ENCODE results near the gene PTPN18.
A peak's percentile ranks its signal among the peaks of the same experiment; 100 is the strongest.

PTPN18 gene

DNA sequence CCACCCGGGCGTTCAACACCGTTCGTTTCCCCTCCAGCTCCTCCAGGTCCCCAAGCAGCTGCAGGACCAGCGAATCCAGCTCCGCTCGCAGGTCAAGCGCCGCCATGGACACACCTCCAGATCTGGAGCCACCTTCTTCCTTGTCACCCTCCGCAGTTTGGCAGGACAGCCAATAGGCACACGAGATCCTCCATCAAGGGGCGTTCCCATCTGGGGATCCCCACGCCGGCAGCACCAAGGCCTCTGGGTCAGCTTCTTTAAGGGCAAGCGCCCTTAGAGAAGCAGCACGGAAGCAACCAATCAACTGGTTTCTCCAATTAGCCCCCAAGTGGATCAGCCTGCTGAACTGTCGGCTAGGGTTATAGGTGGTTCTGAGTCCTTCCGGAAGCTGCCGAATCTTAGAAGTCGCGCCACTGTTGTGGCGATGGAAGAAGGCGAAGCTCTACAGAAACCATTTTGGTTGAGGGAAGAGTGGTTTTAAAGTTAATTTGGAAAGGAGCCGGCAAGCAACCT lies 13.8 kb upstream of the PTPN18 start:
- FAIRE-seq (peak; percentile 94), DNase-seq (ENCODE audit: insufficient read length) (peak; percentile 92)
- TF ChIP-seq TAF1 (IDR thresholded peaks at IDR 0.05; ENCODE audit: borderline replicate concordance, low read depth, low read length) (no peak; the same call in 1 of the 2 replicates), POLR2AphosphoS5 (IDR thresholded peaks at IDR 0.05; ENCODE audit: low read depth, low read length) (peak; percentile 55), POLR2A (IDR thresholded peaks at IDR 0.05; ENCODE audit: low read depth, low read length) (peak; percentile 50)

DNA sequence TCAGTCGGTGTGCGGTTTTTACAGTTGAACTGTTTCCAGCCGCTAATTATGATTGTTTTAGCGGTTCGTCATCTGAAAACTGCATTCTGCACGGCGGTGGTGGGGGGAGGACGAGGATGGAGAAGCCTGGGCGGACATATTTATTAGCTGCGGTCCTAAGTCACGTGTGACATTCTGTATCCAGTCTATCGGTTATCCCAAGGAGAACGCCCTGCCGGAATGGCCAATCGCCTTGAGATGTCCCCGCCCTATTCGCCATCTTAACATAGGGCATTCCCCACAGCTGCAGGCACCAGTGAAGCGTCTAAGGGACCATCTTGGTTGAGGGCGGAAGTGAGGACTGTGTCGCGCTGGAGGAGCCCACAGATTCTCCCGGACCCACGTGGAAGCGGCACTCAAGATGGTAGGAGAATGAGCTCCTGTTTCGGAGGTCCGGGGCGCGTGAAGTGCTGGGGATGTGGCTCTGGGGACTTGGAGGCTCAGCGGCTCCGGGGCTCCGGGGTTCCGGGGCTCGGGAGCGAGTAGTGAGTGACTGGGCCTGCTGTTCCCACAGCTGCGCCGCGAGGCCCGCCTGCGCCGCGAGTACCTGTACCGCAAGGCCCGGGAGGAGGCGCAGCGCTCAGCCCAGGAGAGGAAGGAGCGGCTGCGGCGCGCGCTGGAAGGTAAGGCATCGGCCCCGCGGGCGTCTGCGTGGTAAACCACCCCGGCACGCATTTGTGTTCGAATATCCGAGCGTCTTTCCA lies 13.2 kb upstream of the PTPN18 start, which contains the start of gene IMP4:
Gene IMP4 (plus strand): TSS at position 365 of the 743 bp plus-strand sequence. CDS start 36 bp downstream, at position 401.
- peak; percentile 28; the same call in 1 of the 2 replicates for TF ChIP-seq TAF1 (IDR thresholded peaks at IDR 0.05; ENCODE audit: borderline replicate concordance, low read depth, low read length)
- TF ChIP-seq POLR2AphosphoS5 (IDR thresholded peaks at IDR 0.05; ENCODE audit: low read depth, low read length), result peak; percentile 75
- TF ChIP-seq POLR2A (IDR thresholded peaks at IDR 0.05; ENCODE audit: low read depth, low read length), result peak; percentile 73
- DNase-seq (ENCODE audit: insufficient read length) (peak; percentile 80), FAIRE-seq (peak; percentile 92)

DNA sequence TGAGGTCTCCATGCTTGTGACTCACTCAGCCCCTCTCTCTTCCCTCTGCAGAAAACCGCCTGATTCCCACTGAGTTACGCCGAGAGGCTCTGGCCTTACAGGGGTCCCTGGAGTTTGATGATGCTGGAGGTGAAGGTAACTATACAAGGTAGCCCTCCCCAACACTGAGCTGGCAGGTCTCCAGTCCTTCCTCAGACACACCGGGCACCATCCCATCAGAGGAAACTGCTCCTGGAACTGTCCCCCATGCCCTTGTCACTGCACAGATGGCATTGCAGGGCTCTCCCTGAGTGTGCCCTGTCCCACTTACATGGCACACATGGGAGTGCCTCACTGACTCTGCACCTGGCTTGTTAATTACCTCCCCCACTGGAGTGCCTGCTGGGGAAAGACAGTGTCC lies 11.3 kb upstream of the PTPN18 start:
- FAIRE-seq (no peak), DNase-seq (ENCODE audit: insufficient read length) (no peak)

DNA sequence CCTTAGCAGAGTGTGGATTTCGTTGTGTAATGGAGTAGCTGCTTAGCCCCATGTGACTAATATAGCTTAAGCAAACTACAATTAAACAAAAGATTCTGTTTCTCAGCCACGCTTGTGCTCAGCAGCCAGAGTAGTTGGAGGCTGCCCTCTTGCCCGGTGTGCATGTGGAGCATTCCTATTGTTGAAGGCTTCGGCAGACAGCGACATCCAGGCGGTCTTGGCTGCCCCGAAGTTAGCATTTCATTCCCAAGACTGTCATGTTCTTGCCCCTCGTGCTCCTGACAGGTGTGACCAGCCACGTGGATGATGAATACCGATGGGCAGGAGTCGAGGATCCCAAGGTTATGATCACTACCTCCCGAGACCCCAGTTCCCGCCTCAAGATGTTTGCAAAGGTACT lies 10.8 kb upstream of the PTPN18 start:
- no peak for TF ChIP-seq POLR2A (IDR thresholded peaks at IDR 0.05; ENCODE audit: low read depth, low read length)
- no peak for DNase-seq (ENCODE audit: insufficient read length)
- FAIRE-seq, result no peak

More for the DNA sequence above, 11.3 kb upstream of the PTPN18 start:
- 0 out of 2 replicates have a peak, but pooled peaks have one; percentile 22 for TF ChIP-seq POLR2AphosphoS5 (IDR thresholded peaks at IDR 0.05; ENCODE audit: low read depth, low read length)
- no peak for TF ChIP-seq TAF1 (IDR thresholded peaks at IDR 0.05; ENCODE audit: borderline replicate concordance, low read depth, low read length)
- no peak for TF ChIP-seq POLR2A (IDR thresholded peaks at IDR 0.05; ENCODE audit: low read depth, low read length)

DNA sequence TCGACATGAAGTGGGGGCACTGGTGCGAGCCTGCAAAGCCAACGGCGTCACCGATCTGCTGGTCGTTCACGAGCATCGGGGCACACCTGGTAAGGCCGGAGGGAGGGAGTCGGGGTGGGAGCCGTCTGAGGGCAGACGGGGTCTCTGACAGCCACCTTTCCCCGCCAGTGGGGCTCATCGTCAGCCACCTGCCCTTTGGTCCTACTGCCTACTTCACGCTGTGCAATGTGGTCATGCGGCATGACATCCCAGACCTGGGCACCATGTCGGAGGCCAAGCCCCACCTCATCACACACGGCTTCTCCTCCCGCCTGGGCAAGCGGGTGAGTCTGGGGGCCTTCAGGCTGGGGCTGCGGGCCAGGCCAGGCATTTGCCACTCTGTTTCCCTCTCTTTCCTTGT lies 10.2 kb upstream of the PTPN18 start:
- DNase-seq (ENCODE audit: insufficient read length) (no peak), FAIRE-seq (no peak)
- TF ChIP-seq POLR2AphosphoS5 (IDR thresholded peaks at IDR 0.05; ENCODE audit: low read depth, low read length), result no peak
- TF ChIP-seq POLR2A (IDR thresholded peaks at IDR 0.05; ENCODE audit: low read depth, low read length), result no peak; the same call in 1 of the 2 replicates
- TF ChIP-seq TAF1 (IDR thresholded peaks at IDR 0.05; ENCODE audit: borderline replicate concordance, low read depth, low read length), result no peak

DNA sequence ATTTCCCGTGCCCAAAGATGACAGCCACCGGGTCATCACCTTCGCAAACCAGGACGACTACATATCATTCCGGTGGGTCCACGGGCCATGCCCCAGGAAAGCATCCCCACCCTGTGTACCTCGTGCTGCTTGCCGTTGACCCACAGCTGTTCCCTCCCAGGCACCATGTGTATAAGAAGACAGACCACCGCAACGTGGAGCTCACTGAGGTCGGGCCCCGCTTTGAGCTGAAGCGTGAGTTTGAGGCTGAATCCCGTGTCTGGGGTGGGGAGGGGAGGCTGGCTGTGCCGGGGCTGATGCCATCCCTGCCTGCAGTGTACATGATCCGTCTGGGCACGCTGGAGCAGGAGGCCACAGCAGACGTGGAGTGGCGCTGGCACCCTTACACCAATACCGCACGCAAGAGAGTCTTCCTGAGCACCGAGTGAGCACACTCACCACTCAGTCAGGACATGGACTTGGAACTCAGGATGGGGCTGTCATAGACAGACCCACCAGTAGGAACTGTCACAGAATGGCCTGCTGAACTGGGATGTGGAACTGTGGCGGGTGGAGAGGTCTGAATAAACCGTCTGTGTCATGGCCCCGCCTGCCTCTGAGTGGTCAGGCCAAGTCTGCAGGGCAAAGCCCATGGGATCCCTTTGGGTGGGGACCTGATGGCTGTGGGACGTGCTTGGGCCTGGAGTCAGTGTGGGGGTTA lies 9.7 kb upstream of the PTPN18 start:
- DNase-seq (ENCODE audit: insufficient read length) (no peak), FAIRE-seq (no peak)
- no peak for TF ChIP-seq TAF1 (IDR thresholded peaks at IDR 0.05; ENCODE audit: borderline replicate concordance, low read depth, low read length)
- TF ChIP-seq POLR2AphosphoS5 (IDR thresholded peaks at IDR 0.05; ENCODE audit: low read depth, low read length), result 0 out of 2 replicates have a peak, but pooled peaks have one; percentile 2

DNA sequence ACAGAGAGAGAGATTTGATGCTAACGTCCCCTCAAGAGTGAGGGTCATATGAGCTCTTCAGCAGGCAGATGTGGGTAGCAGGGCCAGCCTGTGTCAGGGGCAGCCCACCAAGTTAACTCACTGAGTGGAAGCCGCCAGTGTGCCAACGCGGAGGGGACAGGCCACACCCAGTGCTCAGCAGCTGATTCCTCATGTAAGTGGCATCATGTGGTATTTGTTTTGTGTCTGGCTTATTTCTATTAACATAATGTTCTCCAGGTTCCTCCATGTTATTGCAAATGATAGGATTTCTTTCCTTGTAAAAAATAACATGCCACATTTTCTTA lies 9.2 kb upstream of the PTPN18 start:
- FAIRE-seq (no peak), DNase-seq (ENCODE audit: insufficient read length) (no peak)
- TF ChIP-seq TAF1 (IDR thresholded peaks at IDR 0.05; ENCODE audit: borderline replicate concordance, low read depth, low read length) (no peak), POLR2A (IDR thresholded peaks at IDR 0.05; ENCODE audit: low read depth, low read length) (no peak), POLR2AphosphoS5 (IDR thresholded peaks at IDR 0.05; ENCODE audit: low read depth, low read length) (no peak)

DNA sequence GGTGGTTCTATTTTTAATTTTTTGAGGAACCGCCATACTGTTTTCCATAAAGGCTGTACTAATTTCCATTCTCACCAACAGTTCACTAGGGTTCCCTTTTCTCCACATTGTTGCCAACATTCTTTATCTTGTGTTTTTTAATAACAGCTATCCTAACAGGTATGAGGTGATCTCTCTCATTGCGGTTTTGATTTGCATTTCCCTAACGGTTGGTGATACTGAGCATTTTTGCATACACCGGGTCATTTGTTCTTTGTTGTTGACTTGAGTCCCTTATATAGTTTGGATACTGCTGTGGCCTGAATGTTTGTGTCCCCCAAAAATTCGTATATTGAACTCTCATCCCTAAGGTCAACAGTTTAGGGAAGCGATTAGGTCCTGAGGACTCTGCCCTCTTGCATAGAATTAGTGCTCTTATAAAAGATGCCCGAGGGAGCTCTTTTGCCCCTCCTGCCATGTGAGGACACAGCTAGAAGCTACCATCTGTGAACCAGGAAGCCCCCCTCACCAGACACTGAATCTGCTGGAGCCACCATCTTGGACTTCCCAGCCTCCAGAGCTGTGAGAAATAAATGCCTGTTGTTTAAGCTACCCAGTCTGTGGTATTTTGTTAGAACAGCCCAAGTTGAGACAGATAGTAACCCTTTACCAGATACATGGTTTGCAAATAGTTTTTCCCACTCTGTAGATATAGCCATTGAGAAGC lies 8.5 kb upstream of the PTPN18 start:
- no peak for TF ChIP-seq POLR2A (IDR thresholded peaks at IDR 0.05; ENCODE audit: low read depth, low read length)
- TF ChIP-seq POLR2AphosphoS5 (IDR thresholded peaks at IDR 0.05; ENCODE audit: low read depth, low read length), result no peak
- FAIRE-seq (no peak), DNase-seq (ENCODE audit: insufficient read length) (no peak)

DNA sequence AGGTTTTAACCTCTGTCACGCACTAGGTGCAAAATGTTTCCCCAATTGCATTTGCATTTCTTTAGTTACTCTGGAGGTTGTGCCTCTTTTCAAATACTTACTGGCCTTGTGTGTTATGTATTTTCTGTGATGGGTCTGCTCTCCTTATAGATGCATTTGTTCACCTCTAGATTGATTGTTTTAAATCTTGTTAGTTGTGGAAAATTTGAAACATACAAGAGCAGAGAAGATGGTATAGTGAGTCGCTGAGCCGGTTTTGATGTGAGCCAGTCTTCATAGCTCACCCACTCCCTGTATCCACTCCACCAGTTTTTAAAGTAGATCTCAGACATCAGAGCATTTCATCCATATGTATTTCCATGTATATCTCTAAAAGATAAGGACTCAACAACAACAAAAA lies 6.7 kb upstream of the PTPN18 start:
- TF ChIP-seq POLR2A (IDR thresholded peaks at IDR 0.05; ENCODE audit: low read depth, low read length) (no peak), POLR2AphosphoS5 (IDR thresholded peaks at IDR 0.05; ENCODE audit: low read depth, low read length) (no peak), TAF1 (IDR thresholded peaks at IDR 0.05; ENCODE audit: borderline replicate concordance, low read depth, low read length) (no peak)
- DNase-seq (ENCODE audit: insufficient read length), result no peak
- FAIRE-seq, result no peak

DNA sequence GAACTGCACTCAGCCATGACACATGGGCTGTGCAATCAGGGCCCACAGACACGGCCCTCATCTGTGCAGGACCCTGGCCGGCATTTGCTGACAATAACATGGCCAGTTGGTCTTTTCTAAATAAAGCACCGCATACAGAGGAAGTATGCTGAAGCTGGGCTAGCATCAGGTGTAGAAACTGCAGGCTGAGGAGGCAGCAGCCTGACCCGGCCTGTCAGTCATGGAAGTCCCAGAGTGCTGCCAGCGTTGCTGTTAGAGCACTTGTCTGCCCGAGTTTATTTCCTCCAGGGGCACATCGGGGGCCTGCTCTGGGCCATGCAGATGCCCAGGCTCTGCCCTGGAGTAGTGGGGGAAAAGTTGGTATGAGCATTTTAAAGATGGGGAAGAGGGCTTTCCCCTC lies 4.1 kb upstream of the PTPN18 start:
- DNase-seq (ENCODE audit: insufficient read length) (no peak), FAIRE-seq (no peak)
- TF ChIP-seq POLR2AphosphoS5 (IDR thresholded peaks at IDR 0.05; ENCODE audit: low read depth, low read length) (no peak), TAF1 (IDR thresholded peaks at IDR 0.05; ENCODE audit: borderline replicate concordance, low read depth, low read length) (no peak), POLR2A (IDR thresholded peaks at IDR 0.05; ENCODE audit: low read depth, low read length) (no peak)

DNA sequence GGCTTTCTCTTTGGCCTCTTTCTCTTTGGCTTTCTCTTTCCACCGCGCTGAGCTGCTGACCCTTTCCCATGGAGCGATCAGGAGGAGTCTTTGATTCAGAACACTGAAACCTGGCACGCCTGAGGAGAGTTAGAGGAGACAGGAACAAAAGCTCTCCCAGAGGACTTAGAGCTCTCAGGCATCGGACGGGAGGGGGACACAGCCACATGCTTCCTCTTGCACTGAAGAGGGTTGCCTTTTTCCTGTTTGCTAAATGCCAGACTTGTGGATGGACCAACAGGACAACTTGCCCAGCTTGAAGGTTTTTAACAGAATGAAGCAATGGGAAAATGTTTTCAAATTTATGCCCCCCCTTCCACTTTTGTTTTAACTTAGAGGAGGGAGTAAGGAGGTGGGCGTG lies 3.6 kb upstream of the PTPN18 start:
- TF ChIP-seq POLR2A (IDR thresholded peaks at IDR 0.05; ENCODE audit: low read depth, low read length), result no peak
- FAIRE-seq, result no peak
- DNase-seq (ENCODE audit: insufficient read length), result no peak

Data from GM12892 (cell line).